GM23338 (cell line): ENCODE results near the gene USP5. TPM values are rescaled to one million over a fixed set of nuclear protein-coding genes. Genes with fewer than 3 reads are reported as not detected.

Experiments used
- ZNF114 ChIP-seq: fragments of 250-450 bp; sonication (Bioruptor Pico); IDR thresholded peaks from 2 replicates; pipeline ENCODE4 v1.5.0; 2020; ENCODE audit warnings: mild to moderate bottlenecking, moderate library complexity
- polyA plus RNA-seq: library from polyadenylated mRNA; unstranded; fragments of >200 nt; fragmentation: Nextera tagmentation; extraction: Ambion mirVana; gene quantifications from 2 replicates; pipeline ENCODE4 v1.2.1, GENCODE V29; 2016
- total RNA-seq: library from RNA; depleted of rRNA; stranded (reverse); fragments of >200 nt; shearing (Covaris generic); gene quantifications from 2 replicates; pipeline ENCODE4 v1.2.3, GENCODE V29; 2014; rRNA removed

The USP5 gene
- total and polyA plus RNA-seq, 2 experiments from 2014 or later = 35.1 to 109 TPM

DNA sequence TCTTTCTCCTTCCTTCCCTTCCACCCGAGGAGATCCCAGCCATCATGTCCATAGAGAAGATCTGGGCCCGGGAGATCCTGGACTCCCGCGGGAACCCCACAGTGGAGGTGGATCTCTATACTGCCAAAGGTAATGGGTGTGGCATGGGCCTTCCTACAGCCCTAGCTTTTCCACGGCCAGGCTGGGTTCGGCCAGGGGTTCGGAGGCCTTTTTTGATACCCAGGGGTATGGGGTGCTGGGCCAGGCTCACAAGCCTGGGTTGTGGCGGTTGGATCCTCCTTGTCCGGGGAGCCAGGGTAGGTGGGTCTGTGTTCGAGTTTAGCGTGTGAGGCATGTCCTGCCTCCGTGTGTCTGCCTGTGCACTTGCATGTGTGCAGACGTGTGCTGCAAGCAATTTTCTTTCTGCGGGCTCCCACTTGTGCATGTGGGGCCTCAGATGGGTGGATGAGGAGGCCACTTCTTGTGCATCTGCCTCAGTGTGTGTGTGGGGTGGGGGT is 63.9 kb downstream of the USP5 start (continued):
- no peak for TF ChIP-seq ZNF114 (CRISPR knock-in tag)

Other genes starting within 250 kb of the USP5 start
- 301 and 351 TPM in 2 replicates for gene CHD4, start 244.8 kb upstream of the USP5 start, total RNA-seq
- 317 and 370 TPM in 2 replicates for gene CHD4, start 244.8 kb upstream of the USP5 start, polyA plus RNA-seq
- gene LPAR5, start 216.2 kb upstream of the USP5 start, total RNA-seq = 0.38 and 0.89 TPM in 2 replicates
- gene LPAR5, start 216.2 kb upstream of the USP5 start, polyA plus RNA-seq = 0.32 and 0.38 TPM in 2 replicates
- 2.2 TPM in 1 of 2 replicates, not detected in the other for gene ACRBP, start 204.7 kb upstream of the USP5 start, total RNA-seq
- gene ACRBP, start 204.7 kb upstream of the USP5 start, polyA plus RNA-seq = 0.70 TPM in 1 of 2 replicates, not detected in the other
- gene ING4, start 189.0 kb upstream of the USP5 start, total RNA-seq = 22.0 and 27.7 TPM in 2 replicates
- gene ING4, start 189.0 kb upstream of the USP5 start, polyA plus RNA-seq = 25.5 and 29.6 TPM in 2 replicates
- gene ZNF384, start 162.8 kb upstream of the USP5 start, total RNA-seq = 30.2 and 35.9 TPM in 2 replicates
- gene ZNF384, start 162.8 kb upstream of the USP5 start, polyA plus RNA-seq = 14.7 and 20.5 TPM in 2 replicates
- gene PIANP, start 151.3 kb upstream of the USP5 start, total RNA-seq = 2.0 and 2.2 TPM in 2 replicates
- 6.4 and 7.7 TPM in 2 replicates for gene PIANP, start 151.3 kb upstream of the USP5 start, polyA plus RNA-seq
- 51.9 and 53.9 TPM in 2 replicates for gene COPS7A, start 128.1 kb upstream of the USP5 start, total RNA-seq
- gene COPS7A, start 128.1 kb upstream of the USP5 start, polyA plus RNA-seq = 36.9 and 37.7 TPM in 2 replicates
- 289 and 292 TPM in 2 replicates for gene MLF2, start 99.0 kb upstream of the USP5 start, total RNA-seq
- gene MLF2, start 99.0 kb upstream of the USP5 start, polyA plus RNA-seq = 280 and 283 TPM in 2 replicates
- gene PTMS, start 85.8 kb upstream of the USP5 start, total RNA-seq = 82.4 and 111 TPM in 2 replicates
- 238 and 270 TPM in 2 replicates for gene PTMS, start 85.8 kb upstream of the USP5 start, polyA plus RNA-seq
- gene LAG3, start 79.6 kb upstream of the USP5 start, total RNA-seq = 1.0 and 4.7 TPM in 2 replicates
- gene LAG3, start 79.6 kb upstream of the USP5 start, polyA plus RNA-seq = 3.7 and 3.9 TPM in 2 replicates
- gene CD4, start 62.6 kb upstream of the USP5 start, total RNA-seq = 1.5 and 2.2 TPM in 2 replicates
- gene CD4, start 62.6 kb upstream of the USP5 start, polyA plus RNA-seq = 2.0 and 2.1 TPM in 2 replicates
- gene GPR162, start 30.3 kb upstream of the USP5 start, total RNA-seq = 3.0 and 5.0 TPM in 2 replicates
- gene GPR162, start 30.3 kb upstream of the USP5 start, polyA plus RNA-seq = 4.7 and 5.0 TPM in 2 replicates
- 38.2 and 39.2 TPM in 2 replicates for gene P3H3, start 23.7 kb upstream of the USP5 start, total RNA-seq
- 15.8 and 16.4 TPM in 2 replicates for gene P3H3, start 23.7 kb upstream of the USP5 start, polyA plus RNA-seq
- gene GNB3, start 11.2 kb upstream of the USP5 start, total RNA-seq = 3.3 and 8.2 TPM in 2 replicates
- gene GNB3, start 11.2 kb upstream of the USP5 start, polyA plus RNA-seq = 3.6 and 5.4 TPM in 2 replicates
- gene CDCA3, start 864 bp upstream of the USP5 start, total RNA-seq = 37.2 and 47.4 TPM in 2 replicates
- gene CDCA3, start 864 bp upstream of the USP5 start, polyA plus RNA-seq = 75.6 and 79.2 TPM in 2 replicates
- gene TPI1, start 15.4 kb downstream of the USP5 start, total RNA-seq = 731 and 822 TPM in 2 replicates
- gene TPI1, start 15.4 kb downstream of the USP5 start, polyA plus RNA-seq = 737 and 748 TPM in 2 replicates
- gene SPSB2, start 21.2 kb downstream of the USP5 start, total RNA-seq = 7.6 and 13.1 TPM in 2 replicates
- 8.2 and 10.4 TPM in 2 replicates for gene SPSB2, start 21.2 kb downstream of the USP5 start, polyA plus RNA-seq
- gene LRRC23, start 52.7 kb downstream of the USP5 start, total RNA-seq = 2.5 and 9.1 TPM in 2 replicates
- gene LRRC23, start 52.7 kb downstream of the USP5 start, polyA plus RNA-seq = 2.4 and 2.9 TPM in 2 replicates
- gene ENO2, start 62.4 kb downstream of the USP5 start, total RNA-seq = 50.8 and 53.5 TPM in 2 replicates
- 43.5 and 50.0 TPM in 2 replicates for gene ENO2, start 62.4 kb downstream of the USP5 start, polyA plus RNA-seq
- gene ATN1, start 75.8 kb downstream of the USP5 start, total RNA-seq = 49.6 and 52.8 TPM in 2 replicates
- 27.2 and 29.5 TPM in 2 replicates for gene ATN1, start 75.8 kb downstream of the USP5 start, polyA plus RNA-seq
- not detected in 2 replicates for gene RNU7-1, start 91.7 kb downstream of the USP5 start, total RNA-seq
- gene RNU7-1, start 91.7 kb downstream of the USP5 start, polyA plus RNA-seq = not detected in 2 replicates
- gene C12orf57, start 91.9 kb downstream of the USP5 start, total RNA-seq = 186 and 204 TPM in 2 replicates
- gene C12orf57, start 91.9 kb downstream of the USP5 start, polyA plus RNA-seq = 262 and 285 TPM in 2 replicates
- 24.7 and 25.3 TPM in 2 replicates for gene PTPN6, start 99.2 kb downstream of the USP5 start, total RNA-seq
- gene PTPN6, start 99.2 kb downstream of the USP5 start, polyA plus RNA-seq = 35.4 and 40.6 TPM in 2 replicates
- 378 and 416 TPM in 2 replicates for gene PHB2, start 118.5 kb downstream of the USP5 start, total RNA-seq
- gene PHB2, start 118.5 kb downstream of the USP5 start, polyA plus RNA-seq = 224 and 238 TPM in 2 replicates
- gene EMG1, start 118.8 kb downstream of the USP5 start, total RNA-seq = 66.7 and 71.7 TPM in 2 replicates
- 157 and 160 TPM in 2 replicates for gene EMG1, start 118.8 kb downstream of the USP5 start, polyA plus RNA-seq
- 45.3 and 51.5 TPM in 2 replicates for gene LPCAT3, start 166.3 kb downstream of the USP5 start, total RNA-seq
- 21.4 and 22.7 TPM in 2 replicates for gene LPCAT3, start 166.3 kb downstream of the USP5 start, polyA plus RNA-seq
- gene C1S, start 208.6 kb downstream of the USP5 start, total RNA-seq = 5.0 and 9.7 TPM in 2 replicates
- 4.9 and 5.1 TPM in 2 replicates for gene C1S, start 208.6 kb downstream of the USP5 start, polyA plus RNA-seq
- gene C1R, start 240.3 kb downstream of the USP5 start, total RNA-seq = 6.1 and 8.8 TPM in 2 replicates
- 5.9 and 6.4 TPM in 2 replicates for gene C1R, start 240.3 kb downstream of the USP5 start, polyA plus RNA-seq